GM23248 (cell line): Measurements from ENCODE around the gene ATP5F1B. TPM values are rescaled to one million over a fixed set of nuclear protein-coding genes. Genes with fewer than 3 reads are reported as not detected.

Experiments used
- DNase-seq: peaks from one replicate; pipeline ENCODE4 v3.0.0-alpha.2; 2015
- H2AFZ ChIP-seq: fragments of 200-600 bp; sonication (generic); 2 replicates; pipeline ENCODE4 v1.6.1; 2016; ENCODE audit warnings: antibody characterized with exemption
- H3F3A ChIP-seq: fragments of 200-600 bp; sonication (generic); 2 replicates; pipeline ENCODE4 v1.6.1; 2016; ENCODE audit warnings: mild to moderate bottlenecking, antibody characterized with exemption, mixed run types; ENCODE audit not compliant: insufficient read depth
- H3K27ac ChIP-seq: fragments of 200-600 bp; sonication (generic); 2 replicates; pipeline ENCODE4 v1.5.1; 2016; ENCODE audit warnings: mild to moderate bottlenecking
- H3K27me3 ChIP-seq: fragments of 200-600 bp; sonication (generic); replicated peaks from 2 replicates; pipeline ENCODE4 v1.6.1; 2016; ENCODE audit warnings: mild to moderate bottlenecking; ENCODE audit not compliant: insufficient read depth
- H3K36me3 ChIP-seq: fragments of 200-600 bp; sonication (generic); 2 replicates; pipeline ENCODE4 v1.6.1; 2016; ENCODE audit warnings: low read depth, mild to moderate bottlenecking
- H3K4me1 ChIP-seq: fragments of 200-600 bp; sonication (generic); 2 replicates; pipeline ENCODE4 v1.6.1; 2016; ENCODE audit warnings: mild to moderate bottlenecking; ENCODE audit not compliant: insufficient read depth
- H3K4me2 ChIP-seq: fragments of 200-600 bp; sonication (generic); one replicate; pipeline ENCODE4 v1.6.1; 2016; ENCODE audit warnings: mild to moderate bottlenecking; ENCODE audit not compliant: unreplicated experiment
- H3K4me3 ChIP-seq: fragments of 200-600 bp; sonication (generic); 2 replicates; pipeline ENCODE4 v1.5.1; 2016; ENCODE audit warnings: mild to moderate bottlenecking
- H3K79me2 ChIP-seq: fragments of 200-600 bp; sonication (generic); 2 replicates; pipeline ENCODE4 v1.6.1; 2016; ENCODE audit warnings: mild to moderate bottlenecking; ENCODE audit not compliant: insufficient read depth
- H3K9ac ChIP-seq: fragments of 200-600 bp; sonication (generic); 2 replicates; pipeline ENCODE4 v1.6.1; 2016; ENCODE audit warnings: mild to moderate bottlenecking
- H3K9me2 ChIP-seq: fragments of 200-600 bp; sonication (generic); 2 replicates; pipeline ENCODE4 v1.6.1; 2016; ENCODE audit warnings: mixed run types, mild to moderate bottlenecking, moderate library complexity; ENCODE audit not compliant: insufficient read depth
- H3K9me3 ChIP-seq: fragments of 200-600 bp; sonication (generic); one replicate; pipeline ENCODE4 v1.6.1; 2017; ENCODE audit warnings: low read depth
- H4K20me1 ChIP-seq: fragments of 200-600 bp; sonication (generic); 2 replicates; pipeline ENCODE4 v1.6.0; 2016; ENCODE audit not compliant: insufficient read depth
- EZH2 ChIP-seq: fragments of 200-600 bp; sonication (generic); IDR thresholded peaks from 2 replicates; pipeline ENCODE4 v1.6.1; 2018; ENCODE audit warnings: antibody characterized with exemption, mild to moderate bottlenecking; ENCODE audit not compliant: insufficient read depth, poor library complexity, severe bottlenecking
- EZH2phosphoT487 ChIP-seq: fragments of 200-600 bp; sonication (generic); IDR thresholded peaks from 2 replicates; pipeline ENCODE4 v1.6.1; 2018; ENCODE audit warnings: antibody characterized with exemption, moderate library complexity, mild to moderate bottlenecking, low read depth; ENCODE audit not compliant: insufficient read depth
- WGBS, 2 experiments: methylation state at CpG; one replicate each; pipeline ENCODE4 v1.1.6; 2015 to 2017; ENCODE audit warnings: low lambda C conversion rate in 2 of 2, low coverage in 1 of 2; ENCODE audit errors: missing lambda C conversion rate in 2 of 2; 5-methylcytosine and 5-hydroxymethylcytosine counted together
- in situ Hi-C: fragments of 300-500 bp; cut with MboI; formaldehyde crosslinking; loops from 2 replicates; pipeline ENCODE4 v1.15.0; 2020
- polyA plus RNA-seq: library from polyadenylated mRNA; unstranded; fragments of >200 nt; fragmentation: Nextera tagmentation; extraction: Ambion mirVana; gene quantifications from 2 replicates; pipeline ENCODE4 v1.2.1, GENCODE V29; 2016
- small RNA-seq: library from RNA; depleted of rRNA; stranded (forward); fragments of <200 nt; gene quantifications from one replicate; pipeline ENCODE3, GENCODE V24; 2014; ENCODE audit warnings: low read depth, low replicate concordance
- total RNA-seq: library from RNA; depleted of rRNA; stranded (reverse); fragments of >200 nt; shearing (Covaris generic); gene quantifications from 2 replicates; pipeline ENCODE4 v1.2.3, GENCODE V29; 2014; rRNA removed

Gene ATP5F1B
- total and polyA plus RNA-seq, 2 experiments from 2014 or later, result 505 to 826 TPM

DNA sequence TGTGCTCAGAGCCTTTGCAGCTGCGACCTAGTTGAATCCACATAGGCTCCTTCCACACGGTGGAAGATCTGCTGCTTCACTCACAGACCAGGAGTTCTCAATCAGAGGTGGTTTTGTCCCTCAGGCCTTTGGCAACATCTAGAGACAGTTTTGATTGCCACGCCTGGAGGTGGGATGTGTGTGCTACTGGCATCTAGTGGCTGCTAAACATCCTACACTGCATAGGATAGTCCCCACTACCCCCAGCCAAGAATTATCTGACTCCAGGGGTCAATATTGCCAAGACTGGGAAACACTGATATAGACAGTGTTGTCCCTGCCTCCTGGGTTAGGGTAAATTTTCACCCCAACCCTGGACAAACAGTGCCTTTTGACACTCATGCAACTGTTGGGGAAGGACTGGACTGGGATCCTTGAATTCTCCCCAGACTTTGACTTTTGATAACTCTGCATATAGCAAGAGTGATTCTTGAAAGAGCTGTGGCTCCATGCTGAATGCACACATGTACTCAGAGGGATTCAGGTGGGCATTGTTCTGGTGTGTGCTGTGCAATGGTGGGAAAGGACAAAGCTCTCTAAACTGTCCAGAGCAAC is 55.5 kb downstream of the ATP5F1B start:
- Histone ChIP-seq H3K4me2 (no peak overlapping the region), H3K9ac (no peak overlapping the region), H3K9me2 (no peaks in the 10 kb centered on the region), H3K27ac (no peak overlapping the region), H4K20me1 (no peaks in the 10 kb centered on the region), H3K27me3 (no peaks in the 10 kb centered on the region), H3K79me2 (no peaks in the 10 kb centered on the region), H3K4me1 (peaks cover 43% of the 10 kb centered on the region), H3K9me3 (no peaks in the 10 kb centered on the region), H2AFZ (no peak overlapping the region), H3K4me3 (no peak overlapping the region), H3F3A (peaks cover 68% of the 10 kb centered on the region), H3K36me3 (peaks cover 41% of the 10 kb centered on the region)
- TF ChIP-seq EZH2, result no peak
- in situ Hi-C loops, result no loop called here
- 62 to 77% methylated on average over 3 of the region's 3 CpGs for WGBS, 2 experiments
- peak; percentile 31 for DNase-seq

DNA sequence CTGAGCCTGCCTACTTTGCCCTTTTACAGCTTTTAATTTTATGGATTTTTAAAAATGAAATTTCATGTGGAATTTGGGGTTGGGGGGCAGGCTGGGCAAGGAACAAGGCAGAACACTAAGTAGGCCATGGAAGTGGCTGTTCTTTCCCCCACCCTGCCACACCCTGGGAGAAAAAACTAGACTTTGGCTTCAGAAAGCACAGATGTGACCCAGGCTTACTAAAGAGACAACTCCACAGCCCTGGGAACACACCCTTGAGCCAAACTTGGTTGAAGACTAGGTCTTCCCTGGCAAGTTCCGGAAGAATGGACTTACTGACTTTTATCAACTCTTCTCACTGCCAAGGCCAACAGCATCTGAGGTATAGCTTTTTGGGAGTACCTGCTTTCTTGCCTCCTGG is 56.0 kb downstream of the ATP5F1B start:
- in situ Hi-C loops, result no loop called here
- no peak overlapping the region for H3K4me3 ChIP-seq
- H3K27me3 ChIP-seq, result no peaks in the 10 kb centered on the region
- H3F3A ChIP-seq, result peaks cover 63% of the 10 kb centered on the region
- TF ChIP-seq EZH2 (no peak), EZH2phosphoT487 (no peak)
- H2AFZ ChIP-seq, result no peak overlapping the region
- H3K36me3 ChIP-seq, result peaks cover 45% of the 10 kb centered on the region
- no peak overlapping the region for H3K4me2 ChIP-seq
- H3K27ac ChIP-seq, result no peak overlapping the region
- H3K9ac ChIP-seq, result no peak overlapping the region
- WGBS, 2 experiments, result 83 to 100% methylated on average over 1 of the region's 1 CpG
- H3K4me1 ChIP-seq, result peaks cover 39% of the 10 kb centered on the region
- no peaks in the 10 kb centered on the region for H3K9me3 ChIP-seq
- H3K9me2 ChIP-seq, result no peaks in the 10 kb centered on the region
- no peaks in the 10 kb centered on the region for H3K79me2 ChIP-seq
- DNase-seq, result no peak
- no peaks in the 10 kb centered on the region for H4K20me1 ChIP-seq

Small RNAs within 50 kb of the gene (small RNA-seq; reads per million reads assigned to genes)
- gene RN7SL809P, result not detected
- gene RNU6-343P, result not detected
- gene SNORD59A, result 1,896 reads per million, percentile 99 among the genes with 10 or more reads in this experiment

Other genes starting within 250 kb of the ATP5F1B start
- gene TIMELESS, start 196.6 kb downstream of the ATP5F1B start, total RNA-seq, result 4.2 and 4.5 TPM in 2 replicates
- gene TIMELESS, start 196.6 kb downstream of the ATP5F1B start, polyA plus RNA-seq, result 6.8 and 7.9 TPM in 2 replicates
- gene MIP, start 191.3 kb downstream of the ATP5F1B start, total RNA-seq, result not detected in 2 replicates
- not detected in 2 replicates for gene MIP, start 191.3 kb downstream of the ATP5F1B start, polyA plus RNA-seq
- 1.8 TPM in 2 replicates for gene SPRYD4, start 177.4 kb downstream of the ATP5F1B start, total RNA-seq
- 1.6 TPM in 2 replicates for gene SPRYD4, start 177.4 kb downstream of the ATP5F1B start, polyA plus RNA-seq
- gene GLS2, start 157.8 kb downstream of the ATP5F1B start, total RNA-seq, result not detected in 2 replicates
- 0.20 TPM in 1 of 2 replicates, not detected in the other for gene GLS2, start 157.8 kb downstream of the ATP5F1B start, polyA plus RNA-seq
- gene RBMS2, start 124.2 kb downstream of the ATP5F1B start, total RNA-seq, result 23.8 and 28.7 TPM in 2 replicates
- 20.9 and 28.7 TPM in 2 replicates for gene RBMS2, start 124.2 kb downstream of the ATP5F1B start, polyA plus RNA-seq
- gene BAZ2A, start 15.7 kb downstream of the ATP5F1B start, total RNA-seq, result 13.0 and 24.7 TPM in 2 replicates
- gene BAZ2A, start 15.7 kb downstream of the ATP5F1B start, polyA plus RNA-seq, result 19.0 and 23.2 TPM in 2 replicates
- gene PTGES3, start 42.3 kb upstream of the ATP5F1B start, total RNA-seq, result 79.9 and 89.2 TPM in 2 replicates
- gene PTGES3, start 42.3 kb upstream of the ATP5F1B start, polyA plus RNA-seq, result 237 and 245 TPM in 2 replicates
- gene NACA, start 79.3 kb upstream of the ATP5F1B start, total RNA-seq, result 624 and 672 TPM in 2 replicates
- 759 and 762 TPM in 2 replicates for gene NACA, start 79.3 kb upstream of the ATP5F1B start, polyA plus RNA-seq
- 6.1 and 7.6 TPM in 2 replicates for gene PRIM1, start 106.3 kb upstream of the ATP5F1B start, total RNA-seq
- gene PRIM1, start 106.3 kb upstream of the ATP5F1B start, polyA plus RNA-seq, result 5.3 and 8.7 TPM in 2 replicates
- gene HSD17B6, start 117.3 kb upstream of the ATP5F1B start, total RNA-seq, result 0.22 and 4.3 TPM in 2 replicates
- 0.51 and 0.94 TPM in 2 replicates for gene HSD17B6, start 117.3 kb upstream of the ATP5F1B start, polyA plus RNA-seq